GM12874 (cell line): ENCODE data around the gene MED12L.

Source experiments
- CTCF ChIP-seq: IDR thresholded peaks from 2 replicates; pipeline ENCODE4 v1.5.1; 2011; ENCODE audit warnings: low read depth, mild to moderate bottlenecking, control low read depth, low read length, moderate library complexity; ENCODE audit not compliant: insufficient read depth

Gene MED12L

GRCh38 chr3:151483488-151483887 lies 398.0 kb downstream of the MED12L start:
- TF ChIP-seq CTCF, result no peak

- no peak for TF ChIP-seq CTCF
These were observed 398.6 kb downstream of the MED12L start for GRCh38 chr3:151483961-151484520.
